Hematopoietic multipotent progenitor cell treated with erythropoietin and hydrocortisone succinate and interleukin-3 and kit ligand, for 4 days (in vitro differentiated cells): Measurements from ENCODE around the gene KCNJ15.

ENCODE experiments used
- DNase-seq: peaks from one replicate; pipeline ENCODE4 v3.0.0-alpha.2; 2015

The KCNJ15 gene

DNA sequence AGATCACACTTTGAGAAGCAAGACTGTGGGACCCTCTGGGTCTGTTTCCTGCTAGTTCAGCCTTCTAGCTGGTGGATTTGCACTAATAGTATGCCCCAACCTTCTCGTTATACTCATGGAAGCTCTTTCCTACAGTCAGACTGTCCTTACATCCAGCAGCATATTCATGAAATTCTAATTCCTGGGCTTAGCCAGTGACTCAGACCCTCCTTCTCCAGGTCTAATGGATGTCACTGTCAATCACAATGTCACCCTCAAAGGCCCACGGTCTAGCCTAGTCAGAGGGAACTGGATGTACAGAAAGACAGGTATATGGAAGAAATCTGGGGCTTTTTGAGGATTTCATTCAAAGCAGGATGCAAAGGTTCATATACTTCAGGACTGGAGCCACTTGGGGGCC lies 72.4 kb downstream of the KCNJ15 start:
- no peak for DNase-seq

DNA sequence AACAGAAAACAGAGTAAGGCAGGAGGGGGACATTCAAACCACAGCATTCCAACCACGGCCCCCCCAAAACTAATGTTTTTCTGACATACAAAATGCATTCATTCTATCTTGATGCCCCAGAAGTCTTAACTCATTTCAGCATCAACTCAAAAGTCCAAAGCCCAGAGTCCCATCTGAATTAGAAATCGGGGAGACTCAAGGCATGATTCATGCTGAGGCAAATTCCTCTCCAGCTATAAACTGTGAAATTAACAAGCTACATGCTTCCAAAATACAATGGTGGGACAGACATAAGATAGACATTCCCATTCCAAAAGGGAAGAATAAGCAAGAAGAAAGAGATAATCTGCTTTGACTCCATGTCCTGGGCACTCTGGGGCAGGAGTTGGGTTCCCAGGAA lies 73.9 kb downstream of the KCNJ15 start:
- DNase-seq = no peak

DNA sequence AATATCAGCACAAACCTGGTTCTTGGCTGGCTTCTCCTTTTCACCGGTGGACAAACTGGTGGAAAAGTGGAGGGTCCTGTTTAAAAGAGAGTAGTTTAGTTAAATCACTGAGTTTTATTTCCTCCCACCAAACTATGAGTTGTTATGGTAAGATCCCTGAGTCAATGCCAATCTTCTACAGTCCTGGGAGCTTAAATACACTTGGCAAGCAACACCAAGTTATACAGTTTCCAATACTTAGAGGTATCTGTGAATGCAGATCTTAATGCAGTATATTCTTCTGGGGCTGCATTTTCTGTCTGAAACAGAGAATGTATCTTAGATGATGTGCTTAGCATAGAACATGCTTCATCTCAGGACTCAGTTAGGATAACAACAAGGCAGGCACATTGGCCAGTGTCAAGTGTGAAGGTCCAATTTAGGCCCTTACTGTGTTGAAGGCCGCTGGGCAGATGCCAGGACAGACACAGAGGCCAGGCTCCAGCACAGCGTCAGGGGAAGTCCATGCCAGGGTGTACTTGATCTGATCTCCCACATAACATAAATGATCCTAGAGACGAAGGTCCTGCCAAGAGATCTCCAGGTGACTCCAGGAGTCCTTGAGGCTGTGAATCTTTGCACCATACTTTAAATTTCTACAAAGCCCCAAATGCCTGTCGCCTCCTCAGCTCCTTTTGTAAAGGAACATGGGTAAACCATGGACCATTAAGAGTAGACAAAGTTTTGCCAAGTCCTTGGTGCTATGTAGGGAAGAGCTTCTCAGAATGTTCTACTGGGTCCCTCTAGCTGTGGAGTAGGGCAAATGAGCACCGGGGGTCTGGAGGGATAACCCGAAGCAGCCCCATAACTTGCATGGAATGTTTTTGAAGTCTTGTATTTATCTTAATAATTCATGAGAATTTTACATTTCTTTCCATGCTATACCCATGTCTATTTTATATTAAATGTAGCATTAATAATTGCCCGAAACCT lies 76.8 kb downstream of the KCNJ15 start:
- peak; percentile 37 for DNase-seq

- DNase-seq = no peak
These were observed 78.1 kb downstream of the KCNJ15 start for GRCh38 chr21:38334866-38335265.

DNA sequence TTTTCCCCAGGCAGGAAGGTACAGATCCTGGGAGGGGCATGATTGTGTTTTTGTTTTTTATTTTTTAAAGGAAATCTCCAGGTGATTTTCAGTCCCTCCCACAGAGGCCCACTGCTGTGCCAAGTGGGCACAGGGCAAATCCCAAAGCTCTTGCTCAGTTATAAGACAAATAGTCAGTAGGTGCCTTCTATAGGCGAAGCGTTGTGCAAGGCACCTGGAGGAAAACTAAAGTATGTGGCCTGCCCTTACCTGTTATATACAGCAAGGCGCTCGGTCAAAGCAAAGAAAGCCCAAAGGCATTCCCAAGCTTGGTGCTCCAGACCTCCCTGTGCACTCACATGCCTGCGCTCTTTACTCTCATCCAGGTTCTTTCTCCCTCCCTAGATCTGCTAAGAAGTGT lies 81.0 kb downstream of the KCNJ15 start:
- DNase-seq = no peak

DNA sequence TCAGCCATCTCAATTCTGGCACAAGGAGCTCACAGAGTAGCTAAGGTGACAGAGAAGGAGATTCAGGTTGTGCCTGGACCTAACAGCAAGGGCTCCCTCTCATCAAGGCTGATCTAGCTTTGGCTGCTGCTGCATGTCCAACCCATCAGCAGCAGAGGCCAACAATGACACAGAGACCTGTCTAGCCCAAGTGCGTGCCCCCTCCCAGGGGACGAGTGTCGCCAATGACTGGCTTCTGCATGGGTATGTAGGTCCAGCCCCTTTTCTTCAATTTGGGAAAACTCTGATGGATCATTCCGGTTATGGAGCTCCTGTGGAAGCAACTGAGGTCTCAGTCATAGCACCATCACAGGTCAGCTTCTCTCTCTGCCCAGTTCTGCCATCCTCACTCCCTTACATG lies 83.3 kb downstream of the KCNJ15 start:
- DNase-seq = no peak

- DNase-seq = no peak
These were observed 84.8 kb downstream of the KCNJ15 start for GRCh38 chr21:38341546-38342012.

DNA sequence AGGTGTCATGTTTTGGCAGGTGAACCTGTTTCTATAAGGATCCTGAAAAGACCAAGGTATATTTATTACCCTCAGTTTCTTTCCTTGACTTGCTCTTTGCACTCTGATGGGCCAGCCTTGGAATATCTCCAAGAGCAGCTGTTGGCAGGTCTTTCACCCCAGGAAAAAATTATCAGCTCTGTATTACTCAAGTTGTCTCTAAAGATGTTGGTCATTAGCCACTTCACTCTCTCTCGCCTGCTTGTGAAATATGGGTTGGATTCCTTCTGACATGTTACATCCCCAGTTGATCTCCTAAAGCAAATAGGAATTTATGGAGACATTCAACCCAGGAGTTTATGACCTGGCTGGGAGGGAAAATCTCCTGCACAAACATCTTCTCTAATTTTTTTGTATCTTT lies 85.9 kb downstream of the KCNJ15 start:
- DNase-seq = no peak

- no peak for DNase-seq
These were observed 86.9 kb downstream of the KCNJ15 start for GRCh38 chr21:38343691-38344090.

GRCh38 chr21:38346286-38346685 lies 89.5 kb downstream of the KCNJ15 start:
- DNase-seq = no peak

- DNase-seq = no peak
These were observed 92.4 kb downstream of the KCNJ15 start for GRCh38 chr21:38349111-38349746.

DNA sequence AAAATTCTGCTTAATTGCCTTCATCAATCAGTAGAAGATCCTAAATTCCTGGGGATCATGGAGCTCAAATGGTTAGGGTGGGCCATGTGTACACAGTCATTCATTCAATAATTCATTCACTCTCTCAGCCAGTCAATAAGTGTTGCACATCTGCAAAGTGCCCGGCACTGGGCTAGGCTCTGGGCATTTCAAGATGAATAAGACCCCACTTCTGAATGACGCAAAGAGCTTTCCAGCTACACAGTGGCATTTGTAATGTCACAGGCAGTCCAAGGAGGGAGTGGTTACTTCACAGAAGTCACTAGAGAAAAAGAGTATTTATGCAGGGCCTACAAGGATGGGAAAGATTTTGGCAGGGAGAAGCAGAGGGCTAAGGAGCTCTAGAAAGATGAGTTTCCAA lies 93.2 kb downstream of the KCNJ15 start:
- no peak for DNase-seq

DNA sequence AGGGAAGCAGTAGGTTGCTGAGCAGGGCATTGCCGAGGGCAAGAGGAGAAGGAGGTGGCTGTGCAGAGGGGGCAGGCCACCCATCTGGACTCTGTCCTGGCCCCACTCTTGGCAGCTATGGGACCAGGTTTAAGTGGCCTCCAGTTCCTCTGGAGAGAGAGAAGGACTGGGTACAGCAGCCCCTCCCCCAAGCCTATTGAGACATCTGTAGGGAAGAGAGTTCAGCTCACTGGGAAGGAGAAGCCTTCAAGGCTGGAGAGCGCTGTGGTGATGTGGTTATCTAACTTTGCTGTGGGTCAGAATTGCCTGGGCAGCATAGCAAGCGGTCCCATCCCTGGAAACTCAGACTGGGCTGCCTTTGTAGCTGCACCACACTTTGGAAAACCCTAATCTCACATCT lies 93.9 kb downstream of the KCNJ15 start:
- DNase-seq = no peak

DNA sequence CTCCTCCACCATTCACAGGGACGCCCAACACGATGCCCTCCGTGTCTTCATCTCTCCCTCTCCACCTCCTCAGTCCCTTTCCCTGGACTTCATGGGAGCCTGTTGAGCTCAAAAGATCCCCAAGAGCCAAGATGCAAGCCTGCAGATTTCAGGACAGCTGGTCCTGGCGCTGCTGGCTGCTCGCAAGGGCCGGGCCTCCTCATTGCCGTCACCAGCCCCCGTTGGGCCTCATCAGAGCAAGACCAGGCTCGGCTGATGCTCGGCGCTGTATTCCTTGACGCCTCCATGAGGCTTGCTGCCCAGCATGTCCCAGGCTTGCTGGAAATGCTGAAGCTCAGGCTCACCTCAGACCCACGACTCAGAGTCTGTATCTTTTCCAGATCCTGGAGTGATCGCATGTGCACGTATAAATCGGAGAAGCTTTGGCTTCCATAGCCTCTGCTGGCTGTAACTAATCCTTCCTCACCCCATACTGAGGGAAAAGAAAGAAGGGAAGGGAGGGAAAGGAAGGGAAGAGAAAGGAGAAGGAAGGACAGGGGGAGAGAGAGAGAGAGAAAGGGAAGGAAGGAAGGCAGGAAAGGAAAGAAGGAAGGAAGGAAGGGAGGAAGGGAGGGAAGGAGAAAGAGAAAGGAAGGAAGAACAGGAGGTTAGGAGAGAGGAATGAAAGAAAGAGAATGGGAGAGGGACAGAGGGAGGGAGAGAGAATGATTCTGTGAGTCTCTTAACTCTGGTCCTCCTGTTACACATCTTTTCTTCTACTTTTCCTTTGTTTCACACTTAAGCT lies 94.6 kb downstream of the KCNJ15 start:
- no peak for DNase-seq

GRCh38 chr21:38351961-38352521 lies 95.2 kb downstream of the KCNJ15 start:
- DNase-seq = peak; percentile 37

GRCh38 chr21:38352536-38353219 lies 95.9 kb downstream of the KCNJ15 start:
- DNase-seq = peak; percentile 75

GRCh38 chr21:38354231-38354630 lies 97.4 kb downstream of the KCNJ15 start:
- DNase-seq = no peak

DNA sequence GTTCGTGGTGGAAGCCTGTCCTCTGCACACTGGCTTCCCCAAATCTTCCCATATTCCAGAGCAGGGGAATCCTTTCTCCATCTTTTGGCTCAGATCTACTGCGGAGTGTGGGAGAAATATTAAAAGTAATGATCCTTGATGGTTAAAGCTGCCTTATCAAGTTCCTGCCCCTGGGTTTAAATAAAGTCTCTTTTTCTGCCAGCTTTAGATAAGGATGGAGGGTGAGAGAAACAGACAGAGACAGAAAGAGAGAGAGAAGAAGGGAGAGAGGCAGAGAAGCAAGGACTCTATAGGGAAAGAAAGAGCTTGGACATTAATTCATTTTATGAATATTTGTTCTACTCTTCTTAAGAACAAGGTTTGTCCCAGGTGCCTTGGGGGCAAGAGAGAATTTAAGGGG lies 98.0 kb downstream of the KCNJ15 start:
- peak; percentile 88 for DNase-seq

DNA sequence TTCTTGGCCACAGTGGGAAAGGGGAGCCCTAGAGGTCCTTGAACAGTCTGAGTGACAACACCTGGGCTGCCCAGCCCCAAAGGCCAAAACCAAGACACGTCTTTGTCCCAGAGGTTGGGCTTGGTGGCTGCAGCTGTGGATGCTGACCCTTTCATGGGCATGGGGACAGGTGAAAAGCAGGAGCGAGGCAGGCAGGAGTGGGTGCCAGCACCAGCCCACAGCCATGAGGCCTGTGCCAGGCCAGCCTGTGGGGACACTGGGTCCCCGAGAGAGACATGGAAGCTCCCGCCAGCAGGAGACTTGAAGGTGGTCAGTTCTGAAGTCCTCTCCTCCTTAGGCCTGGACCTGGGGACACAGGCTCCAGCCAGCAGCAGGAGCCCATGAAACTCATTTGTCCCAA lies 98.6 kb downstream of the KCNJ15 start:
- DNase-seq = no peak

GRCh38 chr21:38355992-38356781 lies 99.4 kb downstream of the KCNJ15 start:
- DNase-seq = peak; percentile 93
